AG10803 (cell line): Measurements from ENCODE around the gene WNT9B.
"Not testable (repeated sequence)": the region's sequence is repeated elsewhere in the genome, so short reads cannot be mapped to it uniquely, and the experiment has no call there.

Experiments used
- DNase-seq: peaks from one replicate; pipeline ENCODE4 v3.0.0; 2010; ENCODE audit warnings: low read depth
- H3K4me3 ChIP-seq: 2 replicates; pipeline ENCODE4 v1.5.1; 2011; ENCODE audit warnings: mild to moderate bottlenecking, low read length, control low read depth
- CTCF ChIP-seq: conservative IDR thresholded peaks from 2 replicates; pipeline ENCODE4 v1.5.1; 2011; ENCODE audit warnings: mild to moderate bottlenecking, low read length, control low read depth, inconsistent platforms

The WNT9B gene

GRCh38 chr17:46833840-46834208, 17.6 kb upstream of the WNT9B start:
- no peak overlapping the region for H3K4me3 ChIP-seq
- no peak for DNase-seq
- no peak for TF ChIP-seq CTCF

DNA sequence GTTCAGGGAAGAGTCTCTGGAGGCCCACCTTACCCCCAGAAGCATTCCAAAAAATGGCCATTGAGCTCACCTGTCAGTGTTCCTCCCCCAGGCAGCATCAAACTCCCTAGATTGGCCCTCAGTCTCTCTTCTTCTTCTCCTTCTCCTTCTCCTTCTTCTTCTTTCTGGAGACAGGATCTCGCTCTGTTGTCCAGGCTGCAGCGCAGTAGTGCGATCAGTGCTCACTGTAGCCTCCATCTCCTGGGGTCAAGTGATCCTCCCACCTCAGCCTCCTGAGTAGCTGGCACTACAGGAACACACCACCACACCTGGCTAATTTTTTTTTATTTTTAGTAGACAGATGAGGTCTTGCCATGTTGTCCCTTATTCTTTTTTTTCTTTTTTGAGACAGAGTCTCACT, 16.5 kb upstream of the WNT9B start:
- H3K4me3 ChIP-seq: no peak overlapping the region
- TF ChIP-seq CTCF: no peak
- DNase-seq: no peak

DNA sequence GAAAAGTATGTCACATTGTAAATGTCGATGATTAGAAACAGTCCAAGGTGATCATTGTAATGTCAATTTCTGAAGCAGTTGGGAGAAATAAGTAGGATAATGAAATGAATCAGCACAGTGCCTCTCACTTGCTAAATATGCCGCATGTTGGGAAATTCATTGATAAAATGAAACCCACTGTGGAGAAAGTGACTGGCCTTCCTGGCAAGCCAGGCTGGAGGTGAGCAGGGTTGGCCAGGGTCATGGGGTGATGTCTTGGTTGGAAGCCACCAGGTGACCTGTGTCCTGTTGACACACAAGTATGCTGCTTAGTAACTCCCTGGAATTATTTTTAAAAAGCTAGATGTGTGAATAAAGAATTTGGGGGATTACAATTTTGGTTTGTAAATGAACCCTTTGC, 14.9 kb upstream of the WNT9B start:
- TF ChIP-seq CTCF: no peak
- H3K4me3 ChIP-seq: no peak overlapping the region
- DNase-seq: no peak

DNA sequence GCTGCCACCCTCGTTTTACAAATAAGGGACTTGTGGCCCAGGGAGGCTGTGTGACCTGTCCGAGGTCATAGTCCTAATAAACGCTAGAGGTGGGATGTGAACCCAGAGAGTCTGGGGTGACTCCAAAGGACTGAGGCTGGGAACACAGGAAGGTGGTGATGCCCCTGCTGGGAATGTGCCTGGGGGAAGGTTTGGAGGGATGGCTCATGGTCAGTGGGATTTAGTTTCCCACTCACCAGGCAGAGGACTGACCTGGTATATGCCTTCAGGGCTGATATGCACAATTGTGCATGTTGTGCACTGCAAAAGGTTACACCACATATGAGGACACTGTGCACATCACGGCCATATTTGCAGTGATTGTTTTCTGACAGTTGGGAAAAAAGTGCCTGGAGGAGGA, 13.9 kb upstream of the WNT9B start:
- no peak for DNase-seq
- no peak for TF ChIP-seq CTCF

GRCh38 chr17:46839211-46839610, 12.2 kb upstream of the WNT9B start:
- H3K4me3 ChIP-seq: no peak overlapping the region
- no peak for DNase-seq
- no peak for TF ChIP-seq CTCF

More for the DNA sequence above, 13.9 kb upstream of the WNT9B start:
- no peak overlapping the region for H3K4me3 ChIP-seq

GRCh38 chr17:46840596-46840995, 10.8 kb upstream of the WNT9B start:
- not testable (repeated sequence) for H3K4me3 ChIP-seq, DNase-seq

DNA sequence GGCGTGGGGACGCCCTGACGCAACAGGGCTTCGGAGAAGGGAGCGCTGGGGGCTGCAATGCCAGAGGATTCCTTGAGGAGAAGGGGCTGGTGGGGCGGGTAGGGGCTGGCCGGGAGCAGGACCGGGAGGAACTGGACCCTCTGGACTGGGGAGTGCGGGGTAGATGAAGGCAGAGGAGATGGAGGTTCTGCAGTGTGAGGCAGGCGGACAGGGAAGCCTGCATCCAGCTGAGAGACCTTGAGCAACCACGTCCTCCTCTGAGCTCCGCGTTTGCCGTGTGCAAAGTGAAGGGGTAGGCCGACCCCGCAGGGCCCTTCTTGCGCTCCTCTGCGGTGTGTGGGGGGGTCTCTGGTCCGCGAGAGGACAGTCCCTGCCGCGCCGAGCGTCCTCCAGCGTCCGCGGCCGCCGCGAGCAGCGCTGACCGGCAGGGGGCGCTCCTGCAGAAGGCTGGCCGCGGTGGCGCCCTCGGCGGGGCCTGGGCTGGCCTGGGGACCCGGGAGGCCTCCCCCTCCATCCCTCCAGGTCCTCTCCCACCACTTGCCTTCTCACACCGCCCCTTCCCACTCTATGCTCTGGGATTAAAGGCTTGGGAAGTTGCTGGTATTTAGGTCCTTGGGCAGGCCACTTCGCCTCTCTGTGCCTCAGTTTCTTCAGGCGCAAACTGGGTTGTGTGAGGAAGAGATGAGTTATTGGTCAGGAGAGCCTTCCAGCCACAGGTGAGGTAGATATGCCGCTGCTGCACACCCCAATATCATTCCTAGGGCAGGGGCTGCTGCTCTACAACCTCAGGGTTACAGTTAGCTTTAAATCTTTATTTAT, 9.6 kb upstream of the WNT9B start:
- no peak for DNase-seq
- peak overlapping the region; percentile 47 for H3K4me3 ChIP-seq
- peak; percentile 43 for TF ChIP-seq CTCF

DNA sequence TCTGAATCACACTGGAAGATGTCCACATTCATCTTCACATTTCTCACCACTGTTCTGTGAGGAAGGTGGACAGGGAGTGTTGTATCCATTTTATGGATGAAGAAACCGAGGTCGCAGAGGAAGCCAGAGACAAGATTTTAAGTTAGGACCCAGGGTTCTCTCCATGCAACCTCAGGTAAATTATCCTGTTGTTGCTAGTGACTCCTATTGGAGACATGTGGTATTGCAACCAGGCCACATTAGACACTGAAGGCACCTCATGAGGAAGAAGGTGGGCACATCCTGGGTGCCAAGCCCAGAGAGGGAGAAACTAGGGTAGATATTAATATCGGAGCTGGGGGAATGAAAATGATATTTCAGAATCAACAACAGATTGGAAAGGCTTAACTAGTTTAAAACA, 8.5 kb upstream of the WNT9B start:
- H3K4me3 ChIP-seq: no peak overlapping the region
- peak; percentile 52 for TF ChIP-seq CTCF
- no peak for DNase-seq
